Measurements from ENCODE around the gene BCL11B.

The BCL11B gene

GRCh38 chr14:99206090-99206489 is 65.9 kb downstream of the BCL11B start:
- no peak overlapping the region for H3K4me3 ChIP-seq (replicated peaks; ENCODE audit: low read depth, low read length)
- DNase-seq (ENCODE audit: low read depth) = no peak
- TF ChIP-seq CTCF (IDR thresholded peaks at IDR 0.05; ENCODE audit: low read length, missing control alignments) = no peak

- TF ChIP-seq CTCF (IDR thresholded peaks at IDR 0.05; ENCODE audit: low read length, missing control alignments) = no peak
- no peak for DNase-seq (ENCODE audit: low read depth)
- H3K4me3 ChIP-seq (replicated peaks; ENCODE audit: low read depth, low read length) = no peak overlapping the region
Measured at GRCh38 chr14:99205086-99205688, 66.8 kb downstream of the BCL11B start.

GRCh38 chr14:99203801-99204200 is 68.2 kb downstream of the BCL11B start:
- no peak for DNase-seq (ENCODE audit: low read depth)
- H3K4me3 ChIP-seq (replicated peaks; ENCODE audit: low read depth, low read length) = no peak overlapping the region
- TF ChIP-seq CTCF (IDR thresholded peaks at IDR 0.05; ENCODE audit: low read length, missing control alignments) = no peak

GRCh38 chr14:99203080-99203479 is 68.9 kb downstream of the BCL11B start:
- H3K4me3 ChIP-seq (replicated peaks; ENCODE audit: low read depth, low read length) = no peak overlapping the region
- no peak for DNase-seq (ENCODE audit: low read depth)
- TF ChIP-seq CTCF (IDR thresholded peaks at IDR 0.05; ENCODE audit: low read length, missing control alignments) = no peak

- H3K4me3 ChIP-seq (replicated peaks; ENCODE audit: low read depth, low read length) = no peak overlapping the region
- TF ChIP-seq CTCF (IDR thresholded peaks at IDR 0.05; ENCODE audit: low read length, missing control alignments) = no peak
- DNase-seq (ENCODE audit: low read depth) = no peak
Measured at GRCh38 chr14:99202516-99202915, 69.5 kb downstream of the BCL11B start.

GRCh38 chr14:99201351-99202073 is 70.5 kb downstream of the BCL11B start:
- H3K4me3 ChIP-seq (replicated peaks; ENCODE audit: low read depth, low read length) = no peak overlapping the region
- DNase-seq (ENCODE audit: low read depth) = no peak
- TF ChIP-seq CTCF (IDR thresholded peaks at IDR 0.05; ENCODE audit: low read length, missing control alignments) = no peak

- DNase-seq (ENCODE audit: low read depth) = no peak
- TF ChIP-seq CTCF (IDR thresholded peaks at IDR 0.05; ENCODE audit: low read length, missing control alignments) = no peak
- H3K4me3 ChIP-seq (replicated peaks; ENCODE audit: low read depth, low read length) = no peak overlapping the region
Measured at GRCh38 chr14:99200654-99201005, 71.4 kb downstream of the BCL11B start.
